GM19324 (cell line): ENCODE measurements around the gene GRK6.

ENCODE experiments used
- ATAC-seq: cut with Tn5 transposase; IDR thresholded peaks from one replicate; pipeline ENCODE4 v1.9.1; 2021; ENCODE audit warnings: mild to moderate bottlenecking, moderate library complexity; ENCODE audit not compliant: unreplicated experiment, low FRiP score

Gene GRK6

DNA sequence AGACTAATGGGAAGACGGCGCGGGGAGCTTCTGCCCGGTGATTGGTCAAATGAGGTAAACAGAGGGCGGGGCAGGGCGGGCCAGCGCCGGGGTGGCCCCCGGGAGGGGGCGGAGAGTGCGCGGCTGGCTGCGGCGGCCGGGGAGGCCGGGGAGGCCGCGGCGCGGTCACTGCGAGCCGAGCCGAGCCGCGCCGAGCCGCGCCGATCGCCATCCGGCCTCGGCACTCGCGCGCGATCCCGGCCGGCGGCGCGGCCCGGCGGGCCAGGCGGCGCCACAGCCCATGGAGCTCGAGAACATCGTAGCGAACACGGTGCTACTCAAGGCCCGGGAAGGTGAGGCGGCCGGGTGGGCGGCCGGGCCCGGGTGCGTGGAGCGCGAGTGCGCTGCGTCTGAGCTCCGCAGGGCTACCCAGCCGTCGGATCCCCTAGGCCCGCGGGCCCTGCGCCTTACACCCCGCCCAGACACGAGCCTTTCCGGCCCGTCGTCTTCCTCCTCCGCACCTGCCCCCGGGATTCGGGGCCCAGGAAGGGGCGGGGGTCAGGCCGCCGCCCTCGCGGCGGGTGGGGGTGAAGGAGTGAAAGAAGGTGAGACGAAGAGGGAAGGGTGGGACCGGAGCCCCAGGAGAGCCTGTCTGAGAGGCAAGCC, at the start of gene GRK6:
Gene GRK6, plus strand, starts transcription at position 111 of the 645 bp plus-strand sequence. Its CDS starts 170 bp downstream, at position 281.
- ATAC-seq = no peak

GRCh38 chr5:177377851-177378776, 48.4 kb upstream of the GRK6 start:
- ATAC-seq = no peak

GRCh38 chr5:177378884-177379883, 47.3 kb upstream of the GRK6 start:
- no peak for ATAC-seq

DNA sequence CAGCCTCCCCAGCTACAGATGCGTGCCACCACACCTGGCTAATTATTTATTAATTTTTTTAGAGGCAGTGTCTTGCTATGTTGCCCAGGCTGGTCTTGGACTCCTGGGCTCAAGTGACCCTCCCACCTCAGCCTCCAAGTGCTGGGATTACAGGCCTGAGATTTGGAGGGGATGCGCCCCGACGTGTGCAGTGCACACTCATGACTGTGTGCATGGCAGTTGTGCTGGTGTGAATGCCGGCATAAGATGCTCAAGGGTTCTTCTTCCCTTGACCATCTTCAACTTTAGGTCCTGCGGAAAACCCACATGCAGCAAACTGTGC, 45.7 kb upstream of the GRK6 start:
- ATAC-seq = no peak

DNA sequence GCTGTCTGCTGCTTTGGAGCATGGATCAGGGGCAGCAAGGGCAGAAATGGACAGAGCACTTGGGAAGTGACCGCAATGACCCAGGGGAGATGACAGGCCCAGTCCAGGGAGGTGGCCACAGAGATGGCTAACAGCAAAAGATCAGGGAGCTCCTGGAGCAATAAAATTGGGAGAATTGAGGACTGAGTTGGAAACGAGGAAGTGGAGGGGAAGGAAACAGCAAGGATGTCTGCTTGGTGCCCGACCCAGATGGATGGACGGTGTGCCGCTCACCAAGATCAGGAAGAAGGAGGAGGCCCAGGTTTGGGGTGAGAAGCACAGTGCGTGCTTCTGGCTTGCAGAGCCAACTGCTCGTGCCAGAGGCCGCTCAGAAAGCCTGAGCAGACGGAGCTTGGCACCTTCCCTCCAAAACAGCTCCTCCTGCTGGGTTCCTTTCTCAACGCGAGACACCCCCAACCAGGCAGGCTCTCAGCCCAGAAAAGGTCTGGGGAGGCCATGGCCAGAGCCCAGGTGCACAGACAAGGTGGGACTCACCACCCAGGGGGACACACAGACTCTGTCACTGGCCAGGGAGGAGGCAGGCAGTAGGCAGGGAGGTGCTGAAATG, 44.0 kb upstream of the GRK6 start:
- ATAC-seq = no peak

DNA sequence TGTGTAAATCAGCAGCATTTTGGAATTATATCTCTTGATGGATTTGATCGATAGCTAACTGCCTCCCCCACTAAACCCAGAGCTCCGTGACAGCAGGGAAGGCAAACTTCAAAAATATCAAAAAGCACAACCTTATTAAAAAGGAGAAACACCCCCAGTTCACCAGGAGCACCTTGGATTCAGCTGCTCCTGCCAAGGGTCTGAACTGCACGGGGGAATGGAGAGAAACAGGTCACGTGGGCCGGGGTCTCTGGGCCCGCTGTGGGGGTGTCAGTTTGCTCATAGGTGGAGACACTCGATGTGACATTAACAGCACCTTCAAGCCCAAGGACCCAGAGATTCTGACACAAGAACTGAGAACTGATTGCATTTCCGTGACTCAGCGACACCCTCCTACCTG, 43.3 kb upstream of the GRK6 start:
- ATAC-seq = no peak

DNA sequence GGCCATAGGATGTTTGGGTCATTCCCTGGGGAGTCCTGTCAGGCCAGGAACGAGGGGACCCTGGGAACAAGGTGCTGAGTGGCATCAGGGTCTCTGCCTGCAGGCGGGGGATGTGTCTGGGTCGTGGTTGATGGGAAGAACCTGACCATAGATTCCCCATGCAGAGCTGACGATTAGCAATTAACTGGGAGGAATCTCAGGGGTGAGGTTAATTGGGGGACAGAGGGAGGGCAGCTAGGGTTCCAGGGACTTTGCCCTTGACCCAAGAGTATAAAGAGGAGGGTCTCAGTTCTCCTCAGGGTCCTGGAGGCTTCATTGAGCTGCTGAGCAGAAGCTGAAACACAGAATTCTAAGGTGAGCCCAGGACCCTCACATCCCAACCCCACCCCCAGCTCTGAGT, 42.3 kb upstream of the GRK6 start, which contains the start of gene SLC34A1:
Gene SLC34A1, plus strand, starts transcription at position 301 of the 400 bp plus-strand sequence. CDS start 1,308 bp downstream, outside the sequence.
- no peak for ATAC-seq

DNA sequence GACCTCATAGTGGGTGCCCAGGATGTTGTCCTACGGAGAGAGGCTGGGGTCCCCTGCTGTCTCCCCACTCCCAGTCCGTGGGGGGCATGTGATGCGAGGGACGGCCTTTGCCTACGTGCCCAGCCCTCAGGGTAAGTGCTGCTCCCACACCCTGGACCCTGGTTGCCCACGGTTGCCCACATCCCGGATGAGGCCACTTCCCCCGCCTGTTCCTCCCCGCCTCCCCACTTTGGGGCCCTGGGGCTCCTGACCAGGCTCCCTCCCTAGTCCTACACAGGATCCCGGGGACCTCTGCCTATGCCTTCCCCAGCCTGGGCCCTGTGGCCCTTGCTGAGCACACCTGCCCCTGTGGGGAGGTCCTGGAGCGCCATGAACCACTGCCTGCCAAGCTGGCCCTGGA, 40.8 kb upstream of the GRK6 start:
- no peak for ATAC-seq

DNA sequence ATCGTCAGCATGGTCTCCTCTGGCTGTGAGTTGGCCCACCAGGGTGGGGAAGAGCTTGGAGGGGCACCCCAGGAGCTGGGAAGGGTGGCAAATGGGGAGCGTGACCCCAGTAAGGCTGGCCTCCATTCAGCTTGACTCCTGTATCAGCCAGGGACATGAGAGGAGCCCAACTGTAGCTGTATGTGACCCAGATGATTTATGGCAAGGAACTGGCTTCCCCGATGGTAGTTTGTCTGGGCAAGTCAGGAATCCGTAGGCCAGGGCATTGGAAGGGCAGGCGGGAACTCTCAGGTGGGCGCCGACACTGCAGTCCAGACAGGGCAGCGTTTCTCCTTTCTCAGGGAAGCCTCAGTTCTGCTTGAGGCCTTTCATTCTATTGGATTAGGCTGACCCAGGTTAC, 39.9 kb upstream of the GRK6 start:
- no peak for ATAC-seq

DNA sequence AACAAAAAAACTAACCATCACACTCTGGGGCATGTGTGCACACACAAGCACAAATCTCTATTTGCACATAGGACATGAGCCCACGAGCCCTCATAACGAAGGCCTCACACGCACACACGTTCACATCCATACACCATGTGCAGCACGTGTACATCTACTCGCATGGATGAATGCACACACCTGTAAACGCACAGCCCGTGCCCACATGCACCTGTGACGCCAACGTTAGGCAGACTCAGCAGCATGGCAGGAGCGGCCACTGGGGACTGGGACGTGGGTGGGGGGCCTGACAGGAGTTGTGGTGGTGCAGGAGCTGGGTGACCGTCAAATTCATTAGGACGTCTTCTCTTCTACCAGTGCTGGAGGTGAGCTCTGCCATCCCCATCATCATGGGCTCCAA, 39.1 kb upstream of the GRK6 start:
- ATAC-seq = no peak

GRCh38 chr5:177388521-177389052, 37.9 kb upstream of the GRK6 start:
- ATAC-seq = no peak

DNA sequence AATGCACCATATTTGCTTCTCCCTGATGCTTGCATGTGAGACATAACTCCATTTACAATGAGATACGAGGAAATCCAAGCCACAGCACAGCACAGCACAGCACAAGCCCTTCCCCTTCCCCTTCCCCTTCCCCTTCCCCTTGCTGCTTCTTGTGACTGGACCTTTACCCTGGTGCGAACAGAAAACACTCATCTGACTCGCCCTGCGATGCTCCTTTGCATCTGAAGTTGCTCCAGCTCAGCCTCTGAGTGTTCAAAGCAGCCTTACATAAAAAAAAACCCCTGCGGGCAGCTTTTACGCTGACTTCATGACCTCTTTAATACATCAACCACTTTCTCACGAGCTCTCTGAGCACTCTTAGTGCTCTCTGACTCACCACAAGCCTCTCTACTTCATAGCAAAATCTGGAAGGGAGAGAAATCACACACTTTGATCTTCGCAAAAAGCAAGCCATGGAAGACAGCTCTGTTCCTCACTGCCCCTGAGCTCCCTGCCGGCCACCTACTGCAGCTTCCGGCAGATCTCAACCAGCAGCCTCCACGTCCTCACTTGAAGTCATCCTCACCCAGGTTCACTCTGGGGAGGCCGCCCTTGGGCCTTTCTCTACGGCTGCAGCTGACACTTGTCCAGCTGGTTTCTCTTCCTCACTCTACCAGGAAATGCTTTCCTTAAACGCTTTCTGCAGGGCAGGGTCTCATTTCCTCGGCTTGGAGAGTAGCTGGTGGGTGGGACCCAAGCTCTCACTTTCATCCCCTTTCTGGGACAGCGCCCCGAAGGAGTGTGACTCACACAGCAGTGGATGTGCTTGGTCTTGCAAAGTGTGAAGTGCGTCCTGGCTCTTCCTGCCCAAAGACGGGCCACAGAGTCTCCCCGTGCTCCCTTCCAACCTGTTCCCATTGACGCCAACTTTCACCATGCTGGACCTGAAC, 37.0 kb upstream of the GRK6 start:
- ATAC-seq = peak; percentile 50

DNA sequence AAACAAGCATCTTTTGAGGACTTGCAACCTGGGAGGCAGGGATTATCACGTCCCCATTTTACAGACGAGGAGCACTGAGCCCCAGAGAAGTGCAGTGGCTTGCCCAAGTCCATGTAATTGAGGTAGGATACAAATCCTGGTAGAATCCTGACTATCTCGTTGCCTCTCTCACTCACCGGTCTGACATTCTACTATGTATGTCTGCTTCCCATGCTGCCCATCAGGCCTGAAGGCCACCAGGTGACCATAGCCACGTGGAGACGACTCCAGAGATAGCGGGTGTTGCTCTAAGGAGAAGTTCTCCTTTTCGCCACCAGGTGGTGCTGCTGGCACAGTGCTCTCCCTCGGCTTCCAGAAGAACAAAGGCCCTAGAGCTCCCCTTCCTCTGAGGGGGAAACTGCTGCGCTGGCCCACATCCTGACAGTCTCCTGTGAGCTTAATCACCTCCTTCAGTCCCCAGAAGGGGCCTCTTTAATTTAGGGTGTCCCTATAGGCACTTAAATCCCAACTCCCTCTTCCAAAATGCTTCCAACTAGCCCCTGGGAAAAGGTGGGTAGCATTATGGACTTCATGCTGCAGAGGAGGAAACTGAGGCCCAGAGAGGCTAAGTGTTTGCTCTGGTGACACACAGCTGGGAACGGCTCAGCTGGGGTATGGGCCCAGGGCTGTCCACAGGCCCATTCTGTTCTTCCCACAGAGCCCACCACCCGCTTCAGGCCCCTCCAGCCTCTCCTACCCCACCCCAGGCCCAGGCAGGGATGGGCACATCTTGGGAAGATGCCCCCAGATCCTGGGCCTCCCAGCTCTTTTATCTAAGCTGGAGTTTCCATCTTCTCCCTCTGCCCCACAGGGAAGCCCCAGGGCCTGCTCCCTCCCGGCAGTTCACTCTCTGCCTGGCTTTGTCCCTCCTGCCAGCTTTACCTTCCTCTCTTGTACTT, 35.8 kb upstream of the GRK6 start:
- ATAC-seq = no peak

GRCh38 chr5:177392765-177393164, 33.7 kb upstream of the GRK6 start:
- ATAC-seq = no peak

DNA sequence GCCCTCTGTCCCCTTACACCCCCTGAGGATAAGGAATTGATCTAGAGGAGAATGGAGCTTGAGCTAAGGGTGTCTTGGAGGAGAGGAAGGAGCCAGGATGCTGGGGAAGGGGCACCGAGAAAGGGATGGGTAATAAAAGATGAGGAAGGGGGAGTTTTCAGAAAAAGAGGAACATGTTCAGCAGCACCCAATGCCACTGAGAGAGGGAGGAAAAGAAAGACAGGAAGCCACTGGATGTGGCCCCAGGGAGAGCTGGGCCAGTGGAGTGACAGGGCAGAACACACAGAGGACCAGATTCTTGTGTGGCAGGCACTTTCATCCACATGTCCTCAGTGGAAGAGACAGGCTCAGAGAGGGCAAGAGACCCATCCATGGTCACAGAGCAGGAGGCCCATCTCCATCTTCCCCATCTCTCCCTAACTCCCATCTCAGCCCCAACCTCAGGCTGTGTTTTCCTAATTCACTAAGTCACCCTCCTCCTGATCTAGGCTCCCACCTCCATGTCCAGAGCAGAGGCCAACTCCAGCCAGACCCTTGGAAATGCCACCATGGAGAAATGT, 33.2 kb upstream of the GRK6 start:
- no peak for ATAC-seq

GRCh38 chr5:177393990-177394389, 32.5 kb upstream of the GRK6 start:
- ATAC-seq = no peak

DNA sequence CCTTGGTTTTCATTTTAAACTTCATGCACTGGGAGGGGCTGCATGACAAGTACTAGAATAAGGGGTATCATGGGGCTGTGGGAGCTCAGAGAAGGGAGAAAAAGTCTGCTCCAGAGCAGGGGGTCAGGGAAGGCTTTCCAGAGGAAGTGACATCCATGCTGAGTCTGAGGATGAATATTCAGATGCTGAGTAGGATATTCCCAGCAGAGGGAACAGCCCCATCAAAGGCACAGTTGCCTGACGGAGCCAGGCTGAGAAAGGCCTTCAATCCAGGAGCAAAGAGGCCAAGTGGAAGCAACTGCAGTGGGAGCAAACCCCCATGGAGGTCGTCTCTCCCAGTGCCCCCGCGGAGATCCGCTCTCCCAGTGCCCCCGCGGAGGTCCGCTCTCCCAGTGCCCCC, 30.4 kb upstream of the GRK6 start:
- ATAC-seq = no peak

GRCh38 chr5:177396807-177397206, 29.7 kb upstream of the GRK6 start:
- no peak for ATAC-seq
